SK-N-SH (cell line): ENCODE data around the gene NALCN.

Experiments
- CHD2 ChIP-seq: fragments of 150-350 bp; IDR thresholded peaks from 2 replicates; pipeline ENCODE4 v1.6.1; 2018; ENCODE audit warnings: low read length; ENCODE audit not compliant: partially characterized antibody
- CTCF ChIP-seq: fragments of 200-600 bp; sonication (generic); IDR thresholded peaks from 2 replicates; pipeline ENCODE4 v1.6.1; 2017; ENCODE audit warnings: antibody characterized with exemption, mild to moderate bottlenecking, moderate library complexity
- ELF1 ChIP-seq: IDR thresholded peaks from 2 replicates; pipeline ENCODE4 v1.4.0; 2012
- EP300 ChIP-seq, 2 experiments: IDR thresholded peaks; 2 replicates each; pipeline versions ENCODE4 v1.4.0 to v1.6.1; 2012; ENCODE audit warnings: borderline replicate concordance in 1 of 2, low read depth in 1 of 2, low read length in 1 of 2
- EZH2phosphoT487 ChIP-seq: fragments of 200-600 bp; sonication (generic); IDR thresholded peaks from 2 replicates; pipeline ENCODE4 v1.6.1; 2017; ENCODE audit warnings: low read depth, mixed run types, mild to moderate bottlenecking, antibody characterized with exemption, moderate library complexity, borderline replicate concordance
- MXI1 ChIP-seq: IDR thresholded peaks from 2 replicates; pipeline ENCODE4 v1.6.1; 2012; ENCODE audit warnings: mild to moderate bottlenecking, low read depth, low read length, improper control_type of control experiment
- PBX3 ChIP-seq: IDR thresholded peaks from 2 replicates; pipeline ENCODE4; 2012
- POLR2AphosphoS5 ChIP-seq: IDR thresholded peaks from 2 replicates; pipeline ENCODE4 v1.6.1; 2012; ENCODE audit warnings: low read depth, low read length
- RAD21 ChIP-seq: IDR thresholded peaks from 2 replicates; pipeline ENCODE4 v1.6.1; 2012; ENCODE audit warnings: mild to moderate bottlenecking, low read length
- SIN3A ChIP-seq: IDR thresholded peaks from 2 replicates; pipeline ENCODE4 v1.6.1; 2012; ENCODE audit warnings: low read depth, mild to moderate bottlenecking, low read length, moderate library complexity, borderline replicate concordance
- ZBTB33 ChIP-seq: IDR thresholded peaks from 2 replicates; pipeline ENCODE4 v1.4.0; 2012; ENCODE audit warnings: low read depth, borderline replicate concordance

- TF ChIP-seq RAD21 (no peak), SIN3A (no peak), CTCF (no peak), ZBTB33 (no peak), POLR2AphosphoS5 (no peak), ELF1 (no peak), EZH2phosphoT487 (no peak), EP300 (IDR thresholded peaks at IDR 0.05; ENCODE audit: borderline replicate concordance in 1 of 2, low read depth in 1 of 2, low read length in 1 of 2) (no peak), CHD2 (no peak), MXI1 (no peak), PBX3 (no peak)
Measured at GRCh38 chr13:101036546-101036945, 379.8 kb downstream of the NALCN start.
